ENCODE measurements around the gene SEZ6. TPM values are rescaled to one million over a fixed set of nuclear protein-coding genes. Genes with fewer than 3 reads are reported as not detected.
A peak's percentile ranks its signal among the peaks of the same experiment; 100 is the strongest.

The SEZ6 gene
- polyA plus RNA-seq (2013, experiment 1 of 2): 0.81 TPM
- polyA plus RNA-seq (2013, experiment 2 of 2): 0.35 TPM

DNA sequence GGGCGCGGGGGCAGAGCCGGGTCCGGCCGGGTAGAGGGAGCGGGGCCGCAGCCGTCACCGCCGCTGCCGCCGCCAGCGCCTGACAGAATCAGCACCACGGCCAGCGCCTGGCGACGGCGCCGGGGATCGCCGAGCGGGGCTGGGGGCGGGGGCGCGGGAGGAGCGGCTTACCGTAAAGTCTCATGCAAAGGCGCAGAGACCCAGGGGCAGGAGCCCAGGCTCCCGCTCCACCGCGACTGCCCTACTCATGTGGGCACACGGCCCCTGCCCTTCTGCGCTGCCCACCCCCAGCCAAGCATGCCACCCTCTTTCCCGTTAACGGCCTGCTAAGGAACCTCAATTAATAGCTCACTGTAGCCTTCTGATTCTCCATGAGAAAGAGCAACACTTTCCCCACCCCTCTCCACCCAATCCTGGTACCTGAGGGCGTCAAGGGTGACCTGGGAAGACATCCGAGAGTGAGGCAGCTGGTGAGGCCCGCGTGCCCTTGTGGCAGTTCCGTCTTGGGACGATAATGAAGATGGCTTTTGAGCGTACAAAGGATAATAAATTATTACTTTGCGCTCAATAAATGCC is at the start of gene SEZ6:
TSS of gene SEZ6 (minus strand) at position 98 of the 576 bp plus-strand sequence. CDS start 164 bp downstream, outside the sequence.
- 4 to 7% methylated on average over 26 to 42 of the region's 43 CpGs for WGBS, 2 experiments (ENCODE audit: insufficient coverage in 2 of 2)

DNA sequence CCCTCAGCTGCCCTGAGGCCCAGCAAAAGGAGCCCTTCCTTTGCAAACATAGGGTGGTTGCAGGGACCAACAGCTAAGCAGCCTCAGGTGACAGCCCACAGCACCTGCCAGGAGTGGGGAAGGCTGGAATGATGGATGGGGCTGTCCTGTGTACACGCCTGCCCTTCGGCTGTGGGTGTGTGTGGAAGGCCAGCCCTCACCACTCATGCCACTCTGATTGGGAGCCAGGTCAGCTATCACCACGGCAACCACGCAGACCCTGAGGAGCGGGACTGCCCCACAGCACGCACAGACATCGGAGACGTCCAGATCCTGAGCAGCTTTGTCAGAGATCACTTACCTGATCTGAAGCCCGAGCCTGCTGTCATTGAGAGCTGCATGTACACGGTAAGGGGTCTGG is 49.0 kb upstream of the SEZ6 start:
- 83 to 91% methylated on average over 6 to 8 of the region's 10 CpGs for WGBS, 2 experiments (ENCODE audit: insufficient coverage in 2 of 2)
- Histone ChIP-seq H3K27ac (ENCODE audit: low read depth, low read length, severe bottlenecking) (no peak overlapping the region), H3K4me1 (ENCODE audit: control insufficient read depth, insufficient read depth, low read length, poor library complexity, severe bottlenecking) (peaks cover 5% of the 10 kb centered on the region), H3K4me3 (ENCODE audit: extremely low read depth, insufficient read depth, low read length, poor library complexity, severe bottlenecking) (no peak overlapping the region), H3K36me3 (ENCODE audit: control insufficient read depth, insufficient read depth, low read length) (no peaks in the 10 kb centered on the region), H3K9me3 (ENCODE audit: control insufficient read depth, low read length) (no peaks in the 10 kb centered on the region)

More for the DNA sequence above, at the start of gene SEZ6:
- no peak within 1 kb of the TSS for H3K4me3 ChIP-seq (ENCODE audit: extremely low read depth, insufficient read depth, low read length, poor library complexity, severe bottlenecking)
- H3K27ac ChIP-seq (ENCODE audit: low read depth, low read length, severe bottlenecking): no peak within 1 kb of the TSS
- peaks cover 24% of the 10 kb centered on the region for H3K4me1 ChIP-seq (ENCODE audit: control insufficient read depth, insufficient read depth, low read length, poor library complexity, severe bottlenecking)
- no peaks in the 10 kb centered on the region for H3K36me3 ChIP-seq (ENCODE audit: control insufficient read depth, insufficient read depth, low read length)
- no peaks in the 10 kb centered on the region for H3K9me3 ChIP-seq (ENCODE audit: control insufficient read depth, low read length)

DNA sequence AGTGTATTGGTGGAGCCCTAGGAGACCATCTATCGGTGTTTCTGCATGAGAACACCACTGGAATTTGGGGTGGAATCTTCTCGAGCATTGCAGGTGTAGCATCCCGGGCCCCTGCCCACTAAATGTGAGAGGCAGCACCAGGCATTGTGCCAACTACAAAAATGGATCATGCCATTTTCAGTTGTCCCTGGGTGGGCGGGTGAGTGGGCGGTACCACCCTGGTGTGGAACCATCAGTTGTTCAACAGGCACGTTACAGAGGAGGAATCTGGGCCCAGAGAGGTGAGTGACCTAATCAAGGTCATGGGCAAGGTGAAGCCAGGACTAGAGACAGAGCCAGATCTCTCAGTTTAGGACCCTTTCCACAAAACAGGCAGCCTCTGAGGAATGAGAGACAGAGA is 45.9 kb upstream of the SEZ6 start:
- no peaks in the 10 kb centered on the region for H3K9me3 ChIP-seq (ENCODE audit: control insufficient read depth, low read length)
- no peak overlapping the region for H3K27ac ChIP-seq (ENCODE audit: low read depth, low read length, severe bottlenecking)
- H3K36me3 ChIP-seq (ENCODE audit: control insufficient read depth, insufficient read depth, low read length): no peaks in the 10 kb centered on the region
- WGBS, 2 experiments (ENCODE audit: insufficient coverage in 2 of 2): 82 to 89% methylated on average over 6 of the region's 6 CpGs
- no peak overlapping the region for H3K4me3 ChIP-seq (ENCODE audit: extremely low read depth, insufficient read depth, low read length, poor library complexity, severe bottlenecking)
- H3K4me1 ChIP-seq (ENCODE audit: control insufficient read depth, insufficient read depth, low read length, poor library complexity, severe bottlenecking): peaks cover 5% of the 10 kb centered on the region

GRCh38 chr17:29051194-29051593 is 45.4 kb upstream of the SEZ6 start:
- WGBS, 2 experiments (ENCODE audit: insufficient coverage in 2 of 2): 68 to 86% methylated on average over 3 to 5 of the region's 12 CpGs
- Histone ChIP-seq H3K4me1 (ENCODE audit: control insufficient read depth, insufficient read depth, low read length, poor library complexity, severe bottlenecking) (peaks cover 5% of the 10 kb centered on the region), H3K36me3 (ENCODE audit: control insufficient read depth, insufficient read depth, low read length) (no peaks in the 10 kb centered on the region), H3K4me3 (ENCODE audit: extremely low read depth, insufficient read depth, low read length, poor library complexity, severe bottlenecking) (no peak overlapping the region), H3K27ac (ENCODE audit: low read depth, low read length, severe bottlenecking) (no peak overlapping the region), H3K9me3 (ENCODE audit: control insufficient read depth, low read length) (no peaks in the 10 kb centered on the region)

DNA sequence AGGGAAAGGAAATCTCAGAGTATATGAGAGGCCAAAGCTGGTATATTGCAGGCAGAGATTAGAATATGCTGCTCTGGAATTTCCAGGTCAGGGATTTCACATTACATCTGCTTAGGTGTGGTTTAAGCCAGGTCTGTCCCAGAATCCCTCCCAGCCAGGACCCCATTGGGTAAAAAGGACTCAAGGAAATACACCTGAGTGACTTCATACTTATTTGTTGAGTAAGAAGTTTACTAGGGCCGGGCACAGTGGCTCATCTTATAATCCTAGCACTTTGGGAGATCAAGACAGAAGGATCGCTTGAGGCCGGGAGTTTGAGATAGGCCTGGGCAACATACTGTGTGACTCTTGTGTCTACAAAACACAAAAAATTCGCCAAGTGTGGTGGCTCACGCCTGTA is 44.3 kb upstream of the SEZ6 start:
- 88 to 90% methylated on average over 5 of the region's 5 CpGs for WGBS, 2 experiments (ENCODE audit: insufficient coverage in 2 of 2)
- no peaks in the 10 kb centered on the region for H3K36me3 ChIP-seq (ENCODE audit: control insufficient read depth, insufficient read depth, low read length)
- H3K9me3 ChIP-seq (ENCODE audit: control insufficient read depth, low read length): no peaks in the 10 kb centered on the region
- no peak overlapping the region for H3K27ac ChIP-seq (ENCODE audit: low read depth, low read length, severe bottlenecking)
- peaks cover 9% of the 10 kb centered on the region for H3K4me1 ChIP-seq (ENCODE audit: control insufficient read depth, insufficient read depth, low read length, poor library complexity, severe bottlenecking)
- H3K4me3 ChIP-seq (ENCODE audit: extremely low read depth, insufficient read depth, low read length, poor library complexity, severe bottlenecking): no peak overlapping the region

GRCh38 chr17:29049541-29050145 is 43.8 kb upstream of the SEZ6 start:
- Histone ChIP-seq H3K9me3 (ENCODE audit: control insufficient read depth, low read length) (no peaks in the 10 kb centered on the region), H3K4me1 (ENCODE audit: control insufficient read depth, insufficient read depth, low read length, poor library complexity, severe bottlenecking) (peaks cover 9% of the 10 kb centered on the region), H3K36me3 (ENCODE audit: control insufficient read depth, insufficient read depth, low read length) (no peaks in the 10 kb centered on the region), H3K27ac (ENCODE audit: low read depth, low read length, severe bottlenecking) (no peak overlapping the region), H3K4me3 (ENCODE audit: extremely low read depth, insufficient read depth, low read length, poor library complexity, severe bottlenecking) (no peak overlapping the region)
- WGBS, 2 experiments (ENCODE audit: insufficient coverage in 2 of 2): 92 to 93% methylated on average over 8 to 10 of the region's 11 CpGs

DNA sequence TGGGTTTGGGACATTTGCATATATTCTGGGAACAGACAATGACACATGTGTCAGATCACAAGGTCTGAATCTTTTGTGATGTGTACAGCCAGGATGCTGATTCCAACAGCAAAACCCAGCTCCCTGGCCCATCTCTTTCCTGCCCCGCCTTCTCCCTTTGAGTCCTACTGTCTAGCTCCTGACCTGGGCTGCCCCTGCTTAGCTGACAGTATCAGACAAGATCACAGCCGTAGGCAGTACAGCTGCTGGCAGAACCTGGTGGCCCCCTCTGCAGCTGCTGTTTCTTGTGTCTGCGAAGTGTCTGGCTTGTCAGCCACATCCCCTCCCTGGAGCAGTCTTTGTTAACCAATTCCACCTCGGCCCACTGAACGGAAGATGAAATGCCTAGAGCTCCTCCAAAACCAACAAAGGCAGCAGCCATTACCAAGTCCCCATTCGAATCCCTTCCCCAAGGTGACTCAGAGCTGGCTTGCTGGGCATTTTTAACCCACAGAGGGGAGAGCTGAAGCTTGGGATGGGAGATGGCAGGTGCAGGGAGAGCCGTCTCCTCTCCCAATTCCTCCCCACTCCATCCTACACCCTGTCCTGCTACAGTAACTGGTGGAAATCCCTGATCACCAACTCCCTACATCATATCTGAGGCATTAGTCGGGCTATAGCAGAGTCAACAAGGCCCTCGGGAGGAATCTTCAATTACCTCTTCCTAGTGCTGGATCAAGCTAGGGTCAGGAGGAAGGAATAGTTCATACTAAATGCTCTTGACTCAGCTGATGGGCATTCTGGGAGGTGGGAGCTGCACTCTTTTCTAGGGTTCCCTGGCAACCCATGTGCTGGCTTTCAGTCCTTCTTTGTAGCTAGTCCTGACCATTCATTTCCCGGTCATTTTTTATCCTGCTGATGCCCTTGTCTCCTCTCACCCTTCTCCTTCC is 42.9 kb upstream of the SEZ6 start:
- Histone ChIP-seq H3K4me3 (ENCODE audit: extremely low read depth, insufficient read depth, low read length, poor library complexity, severe bottlenecking) (no peak overlapping the region), H3K36me3 (ENCODE audit: control insufficient read depth, insufficient read depth, low read length) (no peaks in the 10 kb centered on the region), H3K27ac (ENCODE audit: low read depth, low read length, severe bottlenecking) (peak overlapping the region; percentile 75), H3K4me1 (ENCODE audit: control insufficient read depth, insufficient read depth, low read length, poor library complexity, severe bottlenecking) (peaks cover 9% of the 10 kb centered on the region), H3K9me3 (ENCODE audit: control insufficient read depth, low read length) (no peaks in the 10 kb centered on the region)
- WGBS, 2 experiments (ENCODE audit: insufficient coverage in 2 of 2): 45 to 53% methylated on average over 5 of the region's 10 CpGs

- H3K27ac ChIP-seq (ENCODE audit: low read depth, low read length, severe bottlenecking): no peak overlapping the region
- WGBS, 2 experiments (ENCODE audit: insufficient coverage in 2 of 2): 84 to 95% methylated on average over 4 to 5 of the region's 5 CpGs
- H3K4me1 ChIP-seq (ENCODE audit: control insufficient read depth, insufficient read depth, low read length, poor library complexity, severe bottlenecking): peaks cover 16% of the 10 kb centered on the region
- H3K9me3 ChIP-seq (ENCODE audit: control insufficient read depth, low read length): no peaks in the 10 kb centered on the region
- H3K36me3 ChIP-seq (ENCODE audit: control insufficient read depth, insufficient read depth, low read length): no peaks in the 10 kb centered on the region
- H3K4me3 ChIP-seq (ENCODE audit: extremely low read depth, insufficient read depth, low read length, poor library complexity, severe bottlenecking): no peak overlapping the region
Observed at GRCh38 chr17:29046473-29046839, 40.6 kb upstream of the SEZ6 start.

- H3K36me3 ChIP-seq (ENCODE audit: control insufficient read depth, insufficient read depth, low read length): no peaks in the 10 kb centered on the region
- no peak overlapping the region for H3K27ac ChIP-seq (ENCODE audit: low read depth, low read length, severe bottlenecking)
- WGBS, 2 experiments (ENCODE audit: insufficient coverage in 2 of 2): 93 to 97% methylated on average over 4 to 6 of the region's 7 CpGs
- H3K4me3 ChIP-seq (ENCODE audit: extremely low read depth, insufficient read depth, low read length, poor library complexity, severe bottlenecking): no peak overlapping the region
- H3K4me1 ChIP-seq (ENCODE audit: control insufficient read depth, insufficient read depth, low read length, poor library complexity, severe bottlenecking): peaks cover 16% of the 10 kb centered on the region
- H3K9me3 ChIP-seq (ENCODE audit: control insufficient read depth, low read length): no peaks in the 10 kb centered on the region
Observed at GRCh38 chr17:29045734-29046472, 40.1 kb upstream of the SEZ6 start.

- Histone ChIP-seq H3K27ac (ENCODE audit: low read depth, low read length, severe bottlenecking) (no peak overlapping the region), H3K9me3 (ENCODE audit: control insufficient read depth, low read length) (no peaks in the 10 kb centered on the region), H3K36me3 (ENCODE audit: control insufficient read depth, insufficient read depth, low read length) (no peaks in the 10 kb centered on the region), H3K4me1 (ENCODE audit: control insufficient read depth, insufficient read depth, low read length, poor library complexity, severe bottlenecking) (peaks cover 22% of the 10 kb centered on the region), H3K4me3 (ENCODE audit: extremely low read depth, insufficient read depth, low read length, poor library complexity, severe bottlenecking) (no peak overlapping the region)
- 100% methylated on average over 3 to 4 of the region's 4 CpGs for WGBS, 2 experiments (ENCODE audit: insufficient coverage in 2 of 2)
Observed at GRCh38 chr17:29045026-29045425, 39.2 kb upstream of the SEZ6 start.

Measured in mesodermal cell (in vitro differentiated cells).